ENCODE data around the gene SCNM1. TPM values are rescaled to one million over a fixed set of nuclear protein-coding genes. Genes with fewer than 3 reads are reported as not detected.

SCNM1 gene
- total RNA-seq, 4 donors from 2014 or later = 11.2 to 39.3 (median 21.4) TPM

DNA sequence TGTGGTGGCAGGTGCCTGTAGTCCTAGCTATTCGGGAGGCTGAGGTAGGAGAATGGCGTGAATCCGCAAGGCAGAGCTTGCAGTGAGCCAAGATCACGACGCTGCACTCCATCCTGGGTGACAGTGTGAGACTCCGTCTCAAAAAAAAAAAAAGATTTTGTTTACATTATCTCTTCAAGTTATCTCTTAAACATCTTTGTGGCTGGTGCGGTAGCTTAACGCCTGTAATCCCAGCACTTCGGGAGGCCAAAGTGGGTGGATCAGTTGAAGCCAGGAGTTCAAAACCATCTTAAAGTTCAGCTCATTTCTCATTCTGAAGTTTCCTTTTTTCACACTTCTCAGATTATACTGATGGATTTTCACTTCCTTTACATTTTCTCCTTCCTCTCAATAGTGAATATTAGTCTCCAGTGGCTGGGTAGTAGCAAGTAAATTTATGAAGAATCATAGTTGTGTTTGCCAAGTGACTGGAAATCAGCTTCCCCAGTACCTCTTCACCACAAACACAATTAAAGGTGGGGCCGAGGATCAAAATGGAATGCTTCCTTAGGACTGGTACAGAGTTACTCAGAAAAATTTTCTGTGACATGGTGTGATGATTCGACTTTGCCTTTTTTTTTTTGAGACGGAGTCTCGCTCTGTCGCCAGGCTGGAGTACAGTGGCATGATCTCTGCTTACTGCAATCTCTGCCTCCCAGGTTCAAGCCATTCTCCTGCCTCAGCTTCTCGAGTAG lies 46.2 kb downstream of the SCNM1 start:
- WGBS = 71% methylated on average over 15 of the region's 15 CpGs
- H3K36me3 ChIP-seq = peaks cover 14 to 45% (median 38%) of the 10 kb centered on the region in 4 donors
- DNase-seq (ENCODE audit: extremely low spot score) = no peak
- peak overlapping the region; percentile 21 to 63 (median 52) for H3K27ac ChIP-seq (replicated peaks in 1 of 4)
- TF ChIP-seq POLR2AphosphoS5 (IDR thresholded peaks at IDR 0.05) = no peak
- no peak for TF ChIP-seq POLR2A (IDR thresholded peaks at IDR 0.05; ENCODE audit: low read depth)
- no peak for TF ChIP-seq EP300 (IDR thresholded peaks at IDR 0.05)
- TF ChIP-seq CTCF (IDR thresholded peaks at IDR 0.05) = no peak
- H3K9me3 ChIP-seq = no peaks in the 10 kb centered on the region
- H3K27me3 ChIP-seq = no peaks in the 10 kb centered on the region
- intact Hi-C loops (cut with DNase I) = no loop called here
- peaks cover 12 to 70% (median 56%) of the 10 kb centered on the region in 4 donors for H3K4me1 ChIP-seq
- H3K4me3 ChIP-seq = no peak overlapping the region

DNA sequence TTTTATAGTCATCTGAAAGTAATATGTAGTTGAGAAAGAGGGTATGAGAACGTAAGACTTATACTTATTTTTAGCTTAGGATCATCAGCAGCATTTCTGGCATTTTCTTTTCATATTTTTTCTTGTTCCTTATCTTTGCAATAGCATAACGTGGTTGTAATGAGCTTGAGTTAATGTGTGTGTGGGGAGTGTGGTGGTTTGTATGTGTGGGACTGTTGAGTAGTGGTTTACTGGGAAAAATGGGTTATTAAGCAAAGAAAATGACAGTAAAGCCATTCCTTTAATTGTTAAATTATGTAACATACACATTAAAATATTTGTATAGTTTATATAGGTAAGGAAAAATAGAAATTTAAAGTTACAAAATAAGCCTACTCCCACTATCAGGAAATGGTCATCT lies 47.6 kb downstream of the SCNM1 start:
- peak overlapping the region in 1 of 4 donors; percentile 37 for H3K27ac ChIP-seq (replicated peaks in 1 of 4)
- DNase-seq (ENCODE audit: extremely low spot score) = no peak
- H3K27me3 ChIP-seq = no peaks in the 10 kb centered on the region
- no peak overlapping the region for H3K4me3 ChIP-seq
- no peaks in the 10 kb centered on the region for H3K9me3 ChIP-seq
- intact Hi-C loops (cut with DNase I) = no loop called here
- peaks cover 9 to 33% (median 28%) of the 10 kb centered on the region in 4 donors for H3K36me3 ChIP-seq
- peaks cover 12 to 85% (median 66%) of the 10 kb centered on the region in 4 donors for H3K4me1 ChIP-seq
- 30% methylated on average over 2 of the region's 2 CpGs for WGBS
- TF ChIP-seq POLR2A (IDR thresholded peaks at IDR 0.05; ENCODE audit: low read depth) (no peak), EP300 (IDR thresholded peaks at IDR 0.05) (no peak), POLR2AphosphoS5 (IDR thresholded peaks at IDR 0.05) (no peak), CTCF (IDR thresholded peaks at IDR 0.05) (no peak)

Other genes starting within 250 kb of the SCNM1 start
- gene SETDB1, start 239.8 kb upstream of the SCNM1 start, total RNA-seq = 10 to 100 TPM; 24.9 to 30.2 (median 27.7) TPM
- gene CERS2, start 191.3 kb upstream of the SCNM1 start, total RNA-seq = 100 to 1,000 TPM in 3 of 4 donors, 10 to 100 TPM in 1; 91.8 to 130 (median 117) TPM
- under 1 TPM; 0.13 to 0.42 (median 0.34) TPM for gene ANXA9, start 183.9 kb upstream of the SCNM1 start, total RNA-seq
- 10 to 100 TPM; 21.6 to 31.7 (median 27.0) TPM for gene MINDY1, start 159.2 kb upstream of the SCNM1 start, total RNA-seq
- 10 to 100 TPM; 17.4 to 40.7 (median 23.1) TPM for gene PRUNE1, start 157.7 kb upstream of the SCNM1 start, total RNA-seq
- under 1 TPM; under 0.01 to 0.17 (median 0.12) TPM for gene BNIPL, start 129.6 kb upstream of the SCNM1 start, total RNA-seq
- 1 to 10 TPM; 4.3 to 8.7 (median 8.2) TPM for gene C1orf56, start 118.4 kb upstream of the SCNM1 start, total RNA-seq
- gene CDC42SE1, start 106.5 kb upstream of the SCNM1 start, total RNA-seq = 10 to 100 TPM; 41.1 to 58.2 (median 49.6) TPM
- gene MLLT11, start 105.7 kb upstream of the SCNM1 start, total RNA-seq = 1 to 10 TPM in 2 of 4 donors, under 1 TPM in 2; 0.78 to 1.7 (median 1.2) TPM
- gene GABPB2, start 95.4 kb upstream of the SCNM1 start, total RNA-seq = 10 to 100 TPM; 16.1 to 25.7 (median 20.9) TPM
- 10 to 100 TPM in 1 of 4 donors, 1 to 10 TPM in 3; 5.3 to 12.2 (median 7.3) TPM for gene SEMA6C, start 19.5 kb upstream of the SCNM1 start, total RNA-seq
- 1 to 10 TPM; 2.8 to 8.3 (median 5.0) TPM for gene TNFAIP8L2, start 9.5 kb upstream of the SCNM1 start, total RNA-seq
- 10 to 100 TPM; 10.9 to 23.5 (median 12.6) TPM for gene LYSMD1, start 242 bp upstream of the SCNM1 start, total RNA-seq
- gene TMOD4, start 9.8 kb downstream of the SCNM1 start, total RNA-seq = 1 to 10 TPM in 2 of 4 donors, not detected in 2; 1.5 to 1.6 TPM
- 10 to 100 TPM; 45.7 to 57.0 (median 54.3) TPM for gene VPS72, start 24.1 kb downstream of the SCNM1 start, total RNA-seq
- gene PIP5K1A, start 32.4 kb downstream of the SCNM1 start, total RNA-seq = 10 to 100 TPM; 44.7 to 54.9 (median 47.1) TPM
- gene PSMD4, start 88.6 kb downstream of the SCNM1 start, total RNA-seq = 100 to 1,000 TPM; 157 to 195 (median 176) TPM
- 10 to 100 TPM; 16.6 to 28.6 (median 23.1) TPM for gene ZNF687, start 116.2 kb downstream of the SCNM1 start, total RNA-seq
- 10 to 100 TPM; 54.8 to 79.5 (median 68.9) TPM for gene PI4KB, start 161.3 kb downstream of the SCNM1 start, total RNA-seq
- gene RFX5, start 181.1 kb downstream of the SCNM1 start, total RNA-seq = 10 to 100 TPM; 40.3 to 50.3 (median 45.0) TPM
- 100 to 1,000 TPM in 1 of 4 donors, 10 to 100 TPM in 3; 61.4 to 113 (median 81.6) TPM for gene SELENBP1, start 206.6 kb downstream of the SCNM1 start, total RNA-seq
- gene PSMB4, start 233.4 kb downstream of the SCNM1 start, total RNA-seq = 100 to 1,000 TPM; 236 to 284 (median 253) TPM

Data from esophagus muscularis mucosa (tissue), 4 donors.